ENCODE data around the gene BTBD9.
"Not testable (repeated sequence)": the region's sequence is repeated elsewhere in the genome, so short reads cannot be mapped to it uniquely, and the experiment has no call there.

Gene BTBD9

GRCh38 chr6:38476888-38477287 lies 162.8 kb downstream of the BTBD9 start:
- DNase-seq, result no peak

- DNase-seq, result no peak
These were observed 163.6 kb downstream of the BTBD9 start for GRCh38 chr6:38476141-38476540.

GRCh38 chr6:38470548-38470947 lies 169.2 kb downstream of the BTBD9 start:
- no peak for DNase-seq

- no peak for DNase-seq
These were observed 172.2 kb downstream of the BTBD9 start for GRCh38 chr6:38467566-38467965.

- no peak for DNase-seq
These were observed 179.5 kb downstream of the BTBD9 start for GRCh38 chr6:38460186-38460585.

GRCh38 chr6:38459291-38459690 lies 180.4 kb downstream of the BTBD9 start:
- DNase-seq, result no peak

GRCh38 chr6:38453861-38454260 lies 185.9 kb downstream of the BTBD9 start:
- no peak for DNase-seq

- no peak for DNase-seq
These were observed 186.7 kb downstream of the BTBD9 start for GRCh38 chr6:38452816-38453660.

- DNase-seq, result no peak
These were observed 189.0 kb downstream of the BTBD9 start for GRCh38 chr6:38450717-38451116.

GRCh38 chr6:38445925-38446324 lies 193.8 kb downstream of the BTBD9 start:
- no peak for DNase-seq

GRCh38 chr6:38445336-38445735 lies 194.4 kb downstream of the BTBD9 start:
- no peak for DNase-seq

- no peak for DNase-seq
These were observed 196.2 kb downstream of the BTBD9 start for GRCh38 chr6:38443352-38444144.

- DNase-seq, result no peak
These were observed 201.6 kb downstream of the BTBD9 start for GRCh38 chr6:38438097-38438496.

GRCh38 chr6:38436726-38437465 lies 202.8 kb downstream of the BTBD9 start:
- no peak for DNase-seq

GRCh38 chr6:38435330-38435729 lies 204.4 kb downstream of the BTBD9 start:
- DNase-seq, result no peak

- no peak for DNase-seq
These were observed 205.7 kb downstream of the BTBD9 start for GRCh38 chr6:38434051-38434450.

GRCh38 chr6:38432479-38432878 lies 207.2 kb downstream of the BTBD9 start:
- no peak for DNase-seq

GRCh38 chr6:38432079-38432478 lies 207.7 kb downstream of the BTBD9 start:
- DNase-seq, result no peak

- DNase-seq, result no peak
These were observed 210.2 kb downstream of the BTBD9 start for GRCh38 chr6:38429546-38429945.

- DNase-seq, result no peak
These were observed 212.1 kb downstream of the BTBD9 start for GRCh38 chr6:38427492-38428210.

GRCh38 chr6:38425788-38426488 lies 213.8 kb downstream of the BTBD9 start:
- DNase-seq, result not testable (repeated sequence)

- no peak for DNase-seq
These were observed 216.0 kb downstream of the BTBD9 start for GRCh38 chr6:38423746-38424145.

Data from activated naive CD4-positive, alpha-beta T cell treated with Interleukin-2 at 50 U/mL for 16 hours (primary cell).